ENCODE measurements around the gene IRF5.

The IRF5 gene, protein sequence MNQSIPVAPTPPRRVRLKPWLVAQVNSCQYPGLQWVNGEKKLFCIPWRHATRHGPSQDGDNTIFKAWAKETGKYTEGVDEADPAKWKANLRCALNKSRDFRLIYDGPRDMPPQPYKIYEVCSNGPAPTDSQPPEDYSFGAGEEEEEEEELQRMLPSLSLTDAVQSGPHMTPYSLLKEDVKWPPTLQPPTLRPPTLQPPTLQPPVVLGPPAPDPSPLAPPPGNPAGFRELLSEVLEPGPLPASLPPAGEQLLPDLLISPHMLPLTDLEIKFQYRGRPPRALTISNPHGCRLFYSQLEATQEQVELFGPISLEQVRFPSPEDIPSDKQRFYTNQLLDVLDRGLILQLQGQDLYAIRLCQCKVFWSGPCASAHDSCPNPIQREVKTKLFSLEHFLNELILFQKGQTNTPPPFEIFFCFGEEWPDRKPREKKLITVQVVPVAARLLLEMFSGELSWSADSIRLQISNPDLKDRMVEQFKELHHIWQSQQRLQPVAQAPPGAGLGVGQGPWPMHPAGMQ

DNA sequence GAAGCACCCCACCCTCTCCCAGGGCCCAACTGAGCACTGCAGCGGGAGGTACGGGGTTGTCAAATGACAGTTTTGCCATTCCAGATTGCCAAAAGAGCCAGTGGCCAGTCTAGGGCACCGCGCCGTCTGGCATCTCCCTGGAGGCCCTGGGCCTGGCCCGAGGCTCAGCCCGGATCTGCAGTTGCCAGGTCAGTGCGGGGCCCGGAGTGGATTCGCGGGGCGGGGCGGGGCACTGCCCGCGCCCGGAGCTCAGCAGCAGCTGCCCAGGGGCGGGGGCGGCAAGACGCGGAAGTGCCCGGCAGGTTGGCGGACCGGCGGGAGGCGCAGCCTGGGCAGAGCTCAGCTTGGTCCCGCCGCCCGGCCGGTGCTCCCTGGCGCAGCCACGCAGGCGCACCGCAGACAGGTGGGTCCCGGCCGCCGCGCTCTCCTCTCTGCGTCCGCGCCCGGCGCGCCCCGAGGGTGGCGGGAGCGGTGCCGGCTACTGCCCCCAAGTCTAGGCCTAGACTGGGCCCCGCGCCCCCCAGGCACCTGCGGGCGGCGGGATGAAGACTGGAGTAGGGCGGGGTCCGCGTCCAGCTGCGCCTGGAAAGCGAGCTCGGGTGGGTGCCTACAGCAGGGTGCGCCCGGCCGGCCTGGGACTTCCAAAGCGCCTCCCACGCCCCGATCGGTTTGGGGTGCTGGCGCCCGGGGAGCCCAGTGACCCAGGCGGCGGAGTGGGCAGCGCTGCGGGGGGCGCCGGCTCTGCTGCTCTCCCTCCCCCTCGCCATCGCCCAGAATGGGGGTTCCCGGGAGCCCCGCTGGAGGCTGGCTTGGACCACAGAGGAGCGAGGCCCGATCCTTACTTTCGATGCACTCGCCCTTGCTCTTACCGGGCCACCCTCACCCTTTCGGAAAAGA is at the start of gene IRF5:
Gene IRF5 (plus strand): TSS at position 281 of the 897 bp plus-strand sequence. CDS start 4,155 bp downstream, outside the sequence.
- DNase-seq (ENCODE audit: low read depth in 2 of 2), result no peak

GRCh38 chr7:128888039-128888755 is 49.5 kb upstream of the IRF5 start:
- no peak for DNase-seq (ENCODE audit: low read depth in 2 of 2)

DNA sequence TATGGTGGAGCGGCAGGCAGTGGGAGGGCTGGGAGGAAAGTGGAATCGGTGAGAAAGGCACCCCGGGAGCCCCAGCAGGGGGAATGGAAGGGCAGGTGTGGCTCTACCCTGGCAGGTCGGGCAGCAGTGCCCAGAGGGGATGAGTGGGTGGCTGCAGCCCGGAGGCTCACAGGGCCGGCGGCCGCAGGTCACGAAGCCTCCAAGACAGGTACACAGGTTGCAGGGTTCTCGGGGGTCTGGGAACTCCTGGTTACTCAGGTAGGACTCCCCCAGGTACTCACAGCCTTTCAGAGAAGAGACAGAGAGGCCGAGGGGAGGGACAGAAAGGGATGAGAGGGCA is 49.0 kb upstream of the IRF5 start:
- no peak for DNase-seq (ENCODE audit: low read depth in 2 of 2)

DNA sequence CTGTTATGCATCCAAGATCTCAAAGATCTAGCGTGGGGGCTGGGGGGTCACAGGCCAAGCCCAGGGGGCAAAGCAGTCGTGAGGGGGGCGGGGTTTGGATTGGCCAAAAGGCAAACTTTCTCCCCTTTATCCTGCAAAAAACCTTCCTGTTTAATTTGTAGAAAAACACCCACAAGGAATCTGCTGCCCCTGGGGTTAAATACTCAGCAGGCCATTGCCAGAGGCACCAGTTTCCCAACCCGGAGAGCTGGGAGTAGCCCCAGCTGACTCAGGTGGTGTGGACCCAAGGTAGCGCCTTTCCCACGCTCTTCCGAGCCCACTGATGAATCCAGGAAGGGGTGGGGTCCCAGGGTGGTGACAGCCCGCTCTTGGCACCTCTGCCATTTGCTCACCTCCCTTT is 48.6 kb upstream of the IRF5 start:
- no peak for DNase-seq (ENCODE audit: low read depth in 2 of 2)

GRCh38 chr7:128890306-128891109 is 47.2 kb upstream of the IRF5 start:
- DNase-seq (ENCODE audit: low read depth in 2 of 2), result no peak

- DNase-seq (ENCODE audit: low read depth in 2 of 2), result no peak
Observed at GRCh38 chr7:128891110-128891941, 46.4 kb upstream of the IRF5 start.

DNA sequence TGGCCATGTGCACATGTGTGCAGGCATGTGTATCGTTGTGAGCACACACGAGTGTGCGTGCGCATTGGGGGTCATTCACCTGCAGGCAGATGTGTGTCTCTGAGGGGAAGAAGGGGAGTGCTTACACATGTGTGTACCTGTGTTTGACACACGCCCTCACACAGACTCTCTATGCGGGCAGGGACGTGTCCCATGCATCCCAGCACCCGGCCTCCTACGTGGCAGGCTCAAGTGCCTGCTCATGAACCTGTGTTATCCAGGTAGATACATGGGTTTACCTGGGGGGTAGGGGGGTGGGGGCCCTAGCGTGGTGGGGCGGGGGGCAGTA is 45.8 kb upstream of the IRF5 start:
- no peak for DNase-seq (ENCODE audit: low read depth in 2 of 2)

- DNase-seq (ENCODE audit: low read depth in 2 of 2), result no peak
Observed at GRCh38 chr7:128892521-128893250, 45.0 kb upstream of the IRF5 start.

DNA sequence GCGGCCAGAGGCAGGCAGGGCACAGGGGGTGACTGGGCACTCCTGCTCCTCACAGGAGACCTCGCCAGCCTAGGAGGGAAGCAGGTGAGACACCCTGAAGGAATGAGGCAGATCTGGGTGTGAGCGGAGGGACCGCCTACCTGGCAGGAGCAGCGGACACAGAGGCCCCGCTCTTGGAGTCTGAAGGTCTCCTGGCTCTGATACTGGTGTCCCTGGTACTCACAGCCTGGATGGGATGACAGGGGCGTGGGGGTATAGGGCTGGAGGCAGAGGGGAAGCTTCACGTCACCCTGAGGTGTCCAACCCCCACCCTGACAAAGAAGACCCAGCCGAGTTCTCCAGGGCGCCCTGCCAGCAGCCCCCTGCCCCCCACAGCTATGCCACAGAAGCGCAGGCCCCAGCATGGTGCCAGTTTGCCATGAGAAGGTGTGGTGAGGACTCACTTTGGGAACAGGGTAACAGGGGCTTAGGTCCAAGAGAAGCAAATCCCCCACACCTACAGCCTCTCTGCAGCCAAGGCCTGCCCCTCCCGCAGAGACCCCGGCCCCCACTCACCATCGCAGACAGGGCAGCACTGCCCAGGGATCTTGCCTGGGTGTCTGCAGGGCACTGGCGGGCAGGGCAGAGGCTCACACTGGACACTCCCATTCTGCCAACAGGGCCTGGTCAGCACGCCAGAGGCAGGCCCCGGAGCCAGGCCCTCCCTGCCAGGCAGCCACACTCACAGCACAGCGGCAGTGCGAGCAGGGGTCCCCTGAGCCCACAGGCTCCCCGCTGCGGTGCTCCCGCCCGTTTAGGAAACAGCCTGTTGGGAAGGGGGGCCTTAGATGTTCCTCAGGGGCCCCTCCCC is 44.3 kb upstream of the IRF5 start:
- no peak for DNase-seq (ENCODE audit: low read depth in 2 of 2)

DNA sequence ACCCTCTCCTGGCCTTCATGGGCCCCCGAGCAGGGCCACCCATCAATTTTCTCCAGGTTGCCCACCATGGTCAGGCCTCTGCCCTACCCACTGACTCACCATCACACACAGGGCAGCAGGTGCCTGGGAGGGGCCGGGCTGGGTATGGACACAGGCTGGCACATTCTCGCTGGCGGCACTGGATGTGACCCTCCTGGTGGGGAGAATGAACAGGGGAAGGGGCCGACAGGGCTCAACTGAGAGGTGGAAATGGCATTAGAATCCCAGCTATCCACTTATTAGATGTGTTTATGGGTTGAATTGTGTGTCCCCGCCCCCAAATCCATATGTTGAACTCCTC is 43.7 kb upstream of the IRF5 start:
- DNase-seq (ENCODE audit: low read depth in 2 of 2), result no peak

- no peak for DNase-seq (ENCODE audit: low read depth in 2 of 2)
Observed at GRCh38 chr7:128895320-128895719, 42.4 kb upstream of the IRF5 start.

- DNase-seq (ENCODE audit: low read depth in 2 of 2), result no peak
Observed at GRCh38 chr7:128899392-128899791, 38.3 kb upstream of the IRF5 start.

DNA sequence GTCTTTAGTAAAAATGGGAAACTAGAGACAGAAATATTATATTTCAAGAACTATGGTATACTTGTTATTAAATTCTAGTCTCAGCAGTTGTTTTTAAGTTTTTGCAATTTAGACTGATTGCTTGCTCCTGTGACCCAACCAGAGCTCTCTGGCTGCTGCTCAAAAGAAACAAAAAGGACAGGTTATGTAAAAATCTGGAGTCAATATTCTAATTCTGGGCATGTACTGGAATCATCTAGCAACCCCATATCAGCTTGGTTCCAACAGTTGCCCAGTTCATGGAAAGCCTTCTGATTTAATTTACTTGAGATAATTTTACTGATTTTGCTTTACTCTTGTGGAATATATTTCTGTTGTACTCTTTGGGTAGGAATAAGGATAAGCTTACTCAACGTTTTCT is 37.5 kb upstream of the IRF5 start:
- DNase-seq (ENCODE audit: low read depth in 2 of 2), result no peak

DNA sequence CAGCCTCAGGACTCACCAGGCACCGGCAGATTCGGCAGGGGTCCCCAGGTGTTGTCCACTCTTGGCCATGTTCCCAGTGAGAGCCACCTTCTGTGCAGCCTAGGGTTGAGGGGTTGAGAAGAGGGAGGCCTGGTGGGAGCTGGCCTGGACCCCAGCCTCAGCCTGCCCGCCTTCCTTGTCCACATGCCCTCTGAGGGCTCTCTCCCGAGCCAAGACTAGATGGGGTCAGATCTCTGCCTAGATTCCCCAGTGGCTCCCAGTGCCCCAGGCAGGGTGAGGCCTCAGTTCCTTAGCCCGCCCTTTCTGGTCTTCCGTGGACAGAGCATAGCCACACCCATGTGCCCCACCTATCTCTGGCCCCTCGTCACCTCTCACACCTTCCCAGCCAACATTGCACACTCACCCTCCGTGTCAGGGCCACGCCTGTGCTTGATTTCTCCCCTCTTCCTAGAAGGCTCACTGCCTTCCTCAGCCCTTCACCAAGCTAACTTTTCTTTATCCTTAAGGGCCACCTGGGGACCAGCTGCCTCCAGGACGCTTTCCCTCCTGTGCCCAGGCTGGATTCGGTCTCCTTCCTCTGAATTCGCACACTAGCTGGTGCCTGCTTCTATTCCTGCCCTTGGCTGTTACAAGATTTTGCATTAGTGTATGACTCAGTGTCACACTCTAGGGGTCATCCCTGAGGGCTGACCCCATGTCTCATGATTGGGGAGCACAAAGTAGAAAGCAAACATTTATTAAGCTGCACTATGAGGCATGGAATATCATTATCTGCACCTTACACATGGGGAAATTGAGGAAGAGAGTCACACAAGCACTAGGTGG is 34.8 kb upstream of the IRF5 start:
- no peak for DNase-seq (ENCODE audit: low read depth in 2 of 2)

DNA sequence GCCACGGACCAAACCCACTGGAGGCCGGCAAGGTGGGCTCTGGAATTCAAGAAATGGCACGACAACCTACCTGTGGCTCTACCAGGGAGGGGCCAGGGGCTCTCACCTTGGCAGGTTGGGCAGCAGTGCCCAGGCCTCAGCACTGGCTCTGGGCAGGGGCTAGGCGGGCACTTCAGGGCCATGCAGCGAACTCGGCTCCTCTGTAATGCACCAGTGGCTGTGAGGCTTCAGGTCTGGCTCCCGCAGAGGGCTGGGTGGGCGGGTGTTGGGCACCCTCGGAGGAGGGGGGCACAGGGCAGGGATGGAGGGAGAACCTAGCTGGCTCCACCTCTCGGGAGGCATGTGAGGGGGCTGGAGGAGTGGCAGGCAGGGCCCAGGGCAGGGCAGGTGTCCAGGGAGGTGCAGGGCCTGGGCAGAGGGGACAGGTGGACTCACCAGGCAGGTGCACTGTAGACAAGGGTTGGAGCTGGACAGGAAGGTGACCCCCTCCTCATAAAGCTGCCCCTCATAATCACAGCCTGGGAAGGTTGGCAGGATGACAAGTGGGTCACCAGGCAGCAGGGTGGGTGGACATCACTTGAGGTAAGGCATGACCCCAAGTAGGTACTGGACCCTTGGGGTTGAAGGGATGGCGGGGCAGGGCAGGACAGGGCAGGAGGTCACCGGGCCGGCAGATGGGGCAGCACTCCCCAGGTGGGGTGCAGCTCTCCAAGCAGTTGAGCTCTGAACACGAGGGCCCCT is 33.9 kb upstream of the IRF5 start:
- no peak for DNase-seq (ENCODE audit: low read depth in 2 of 2)

DNA sequence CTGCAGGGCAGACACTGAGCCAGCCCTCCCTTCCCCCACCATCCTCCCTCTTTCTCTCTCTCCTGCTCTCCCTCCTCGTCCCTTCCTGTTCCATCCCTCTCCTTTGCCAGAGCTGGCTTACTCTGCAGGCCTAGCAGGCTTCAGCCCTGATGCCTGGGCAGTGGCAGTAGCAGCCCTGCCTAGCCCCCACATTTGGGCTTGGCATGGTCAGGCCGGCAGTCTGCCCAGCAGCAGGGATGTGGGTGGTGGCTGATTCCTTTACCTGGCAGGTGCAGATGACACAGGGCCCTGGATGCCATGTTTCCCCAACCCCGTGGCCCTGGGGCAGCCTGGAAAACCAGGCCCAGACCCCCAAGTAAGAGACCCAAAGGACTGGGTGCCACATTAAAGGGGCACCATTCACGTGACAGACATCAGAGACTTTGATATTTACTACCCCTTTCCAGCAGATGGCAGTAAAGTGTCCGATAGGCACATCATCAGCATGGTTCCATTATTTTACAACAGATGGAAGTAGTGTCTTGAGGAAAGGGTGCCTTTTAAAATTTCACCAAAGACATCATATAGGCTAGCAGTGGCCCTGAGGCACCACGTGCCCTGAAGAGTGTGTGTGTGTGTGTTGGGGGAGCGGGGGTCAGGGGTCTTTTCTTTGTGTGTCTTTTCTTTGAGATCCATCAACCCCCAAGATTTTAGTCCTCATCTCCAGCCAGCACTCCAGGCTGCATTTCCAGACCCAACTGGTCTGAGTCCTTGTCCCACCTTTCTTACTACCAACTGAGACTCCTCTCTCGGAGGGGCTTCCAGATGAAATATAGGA is 33.1 kb upstream of the IRF5 start:
- no peak for DNase-seq (ENCODE audit: low read depth in 2 of 2)

All from activated CD8-positive, alpha-beta memory T cell treated with anti-CD3 and anti-CD28 coated beads for 4 hours (primary cell).